NT2/D1 (cell line): ENCODE results near the gene IFT80.

Source experiments
- DNase-seq: peaks from one replicate; pipeline ENCODE4 v3.0.0-alpha.2; 2011; ENCODE audit warnings: low read depth, low spot score
- H3K27me3 ChIP-seq: 2 replicates; pipeline ENCODE4 v1.6.0; 2011; ENCODE audit warnings: mild to moderate bottlenecking; ENCODE audit not compliant: insufficient read length, insufficient read depth
- H3K36me3 ChIP-seq: 2 replicates; pipeline ENCODE4 v1.6.1; 2011; ENCODE audit warnings: mild to moderate bottlenecking, low read length, mixed read lengths; ENCODE audit not compliant: insufficient read depth, insufficient read length
- H3K4me1 ChIP-seq: 2 replicates; pipeline ENCODE4 v1.5.1; 2011; ENCODE audit not compliant: insufficient read depth, insufficient read length
- H3K4me3 ChIP-seq: 2 replicates; pipeline ENCODE4 v1.5.1; 2011; ENCODE audit warnings: low read depth; ENCODE audit not compliant: insufficient read length
- H3K9ac ChIP-seq: 2 replicates; pipeline ENCODE4 v1.6.0; 2011; ENCODE audit warnings: low read depth; ENCODE audit not compliant: insufficient read length
- H3K9me3 ChIP-seq: 2 replicates; pipeline ENCODE4 v1.5.1; 2011; ENCODE audit warnings: mild to moderate bottlenecking, low read length; ENCODE audit not compliant: insufficient read depth
- SUZ12 ChIP-seq: IDR thresholded peaks from 2 replicates; pipeline ENCODE4 v1.6.1; 2011; ENCODE audit not compliant: insufficient read length, insufficient read depth; ENCODE audit errors: extremely low read depth
- YY1 ChIP-seq: IDR thresholded peaks from 2 replicates; pipeline ENCODE4 v1.6.1; 2011; ENCODE audit not compliant: insufficient read length, insufficient read depth
- ZNF274 ChIP-seq: IDR thresholded peaks from 2 replicates; pipeline ENCODE4 v1.6.1; 2011; ENCODE audit warnings: mild to moderate bottlenecking, low read depth, low read length

IFT80 gene

DNA sequence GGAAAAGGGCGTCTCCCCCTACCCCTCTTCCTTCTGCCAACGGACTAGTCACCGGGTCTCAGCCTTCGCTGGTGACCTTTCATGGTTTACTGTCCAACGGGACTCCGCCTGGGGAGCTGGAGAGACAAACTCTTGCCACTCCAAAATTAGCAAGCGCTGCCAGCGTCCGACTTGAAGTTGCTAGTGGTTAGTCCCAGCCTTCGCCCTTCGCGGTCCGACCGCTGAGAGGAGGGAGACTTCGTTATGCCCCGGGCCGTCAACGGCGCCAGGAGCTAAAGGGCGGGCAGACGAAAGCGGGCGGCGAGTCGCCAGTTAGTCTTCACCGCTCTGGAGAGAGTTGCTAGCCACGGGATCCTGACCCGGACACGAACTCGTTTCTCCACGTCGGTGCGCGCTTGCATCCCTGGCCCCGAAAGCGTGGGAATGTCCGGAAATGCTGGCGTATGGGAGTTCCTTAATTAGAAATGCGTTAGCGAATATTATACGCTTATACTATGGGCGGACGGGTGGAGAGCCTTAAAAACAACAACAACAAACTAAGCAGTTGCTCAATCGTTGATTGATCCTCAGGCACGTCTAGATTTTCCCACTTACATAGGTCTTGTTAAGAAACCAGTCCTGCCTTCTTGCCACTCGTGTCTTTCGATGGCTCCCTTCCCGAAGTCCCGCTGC, 1.1 kb upstream of the IFT80 start:
- H3K36me3 ChIP-seq = peaks cover 42% of the 10 kb centered on the region
- peak overlapping the region; percentile 98 for H3K9ac ChIP-seq
- H3K4me1 ChIP-seq = no peaks in the 10 kb centered on the region
- H3K4me3 ChIP-seq = peak overlapping the region; percentile 96
- no peak for DNase-seq
- no peaks in the 10 kb centered on the region for H3K27me3 ChIP-seq
- no peak for TF ChIP-seq ZNF274
- TF ChIP-seq YY1 = no peak
- TF ChIP-seq SUZ12 = no peak
- no peaks in the 10 kb centered on the region for H3K9me3 ChIP-seq

DNA sequence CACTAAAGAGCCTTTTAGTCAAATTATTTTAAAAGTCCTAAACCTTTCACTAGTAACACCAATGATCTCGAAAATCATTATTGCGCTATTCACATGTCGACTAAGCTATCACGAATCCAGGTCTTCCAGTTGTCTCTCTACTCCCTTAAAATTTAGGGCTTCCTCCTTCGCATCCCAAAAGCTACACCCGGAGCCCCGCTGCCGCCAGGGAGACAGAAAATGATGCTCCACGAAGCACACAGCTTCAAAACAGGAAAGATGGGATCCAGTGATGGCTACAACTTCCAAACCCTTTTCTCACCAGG, 253 bp downstream of the IFT80 start:
- Histone ChIP-seq H3K27me3 (no peaks in the 10 kb centered on the region), H3K36me3 (peaks cover 31% of the 10 kb centered on the region), H3K4me1 (no peaks in the 10 kb centered on the region), H3K9me3 (no peaks in the 10 kb centered on the region), H3K4me3 (peak overlapping the region; percentile 96), H3K9ac (peak overlapping the region; percentile 98)
- TF ChIP-seq SUZ12 = no peak
- no peak for TF ChIP-seq ZNF274
- no peak for TF ChIP-seq YY1
- DNase-seq = no peak

- Histone ChIP-seq H3K36me3 (peaks cover 7% of the 10 kb centered on the region), H3K27me3 (no peaks in the 10 kb centered on the region), H3K4me1 (no peaks in the 10 kb centered on the region), H3K9ac (no peak overlapping the region), H3K9me3 (no peaks in the 10 kb centered on the region), H3K4me3 (no peak overlapping the region)
- no peak for DNase-seq
- TF ChIP-seq YY1 (no peak), ZNF274 (no peak), SUZ12 (no peak)
Measured at GRCh38 chr3:160395297-160395696, 3.7 kb downstream of the IFT80 start.

DNA sequence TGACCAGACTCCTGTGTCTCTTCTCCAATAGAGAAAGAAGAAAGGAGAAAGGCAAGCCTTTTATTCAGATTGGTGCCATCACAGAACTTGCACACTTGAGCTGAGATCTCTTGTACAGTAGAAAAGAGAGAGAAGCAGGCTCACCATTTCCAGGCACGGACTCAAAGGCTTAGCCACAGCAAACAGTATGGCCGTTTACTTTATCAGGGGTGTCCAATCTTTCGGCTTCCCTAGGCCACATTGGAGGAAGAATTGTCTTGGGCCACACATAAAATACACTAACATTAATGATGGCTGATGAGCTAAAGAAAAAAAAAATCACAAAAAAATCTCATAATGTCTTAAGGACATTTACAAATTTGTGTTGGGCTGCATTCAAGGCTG, 5.0 kb downstream of the IFT80 start:
- DNase-seq = no peak
- H3K4me3 ChIP-seq = no peak overlapping the region
- H3K9ac ChIP-seq = no peak overlapping the region
- no peaks in the 10 kb centered on the region for H3K9me3 ChIP-seq
- H3K36me3 ChIP-seq = peaks cover 3% of the 10 kb centered on the region
- no peaks in the 10 kb centered on the region for H3K27me3 ChIP-seq
- H3K4me1 ChIP-seq = no peaks in the 10 kb centered on the region
- TF ChIP-seq SUZ12 (no peak), YY1 (no peak), ZNF274 (no peak)

DNA sequence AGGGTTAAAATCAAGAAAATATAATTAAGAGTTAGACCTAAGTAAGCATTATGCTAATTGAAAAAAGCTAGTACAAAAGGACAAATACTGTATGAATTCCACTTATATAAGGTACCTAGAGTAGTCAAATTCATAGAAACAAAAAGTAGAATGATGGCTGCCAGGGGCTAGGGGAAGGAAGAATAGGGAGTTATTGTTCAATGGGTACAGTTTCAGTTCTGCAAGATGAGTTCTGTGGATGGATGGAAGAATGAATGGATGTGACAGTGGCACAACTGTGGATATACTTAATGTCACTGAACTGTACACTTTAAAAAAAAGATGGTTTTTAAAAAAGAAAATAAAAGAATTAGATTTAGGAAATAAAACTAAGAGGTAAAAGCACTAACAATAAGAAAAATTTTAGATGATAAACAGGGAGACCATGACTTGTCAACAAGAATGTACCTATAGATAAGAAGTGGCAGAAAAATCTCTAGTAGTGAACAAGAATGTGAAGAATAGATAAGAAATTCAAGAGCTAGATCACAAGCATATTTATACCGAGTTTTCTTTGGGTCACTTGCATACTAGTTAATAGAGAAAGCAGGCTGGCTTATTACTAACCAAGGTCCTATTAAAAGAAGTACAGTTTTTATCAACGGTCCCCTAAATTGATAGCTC, 5.5 kb downstream of the IFT80 start:
- peaks cover 3% of the 10 kb centered on the region for H3K36me3 ChIP-seq
- no peak overlapping the region for H3K9ac ChIP-seq
- H3K27me3 ChIP-seq = no peaks in the 10 kb centered on the region
- H3K4me1 ChIP-seq = no peaks in the 10 kb centered on the region
- DNase-seq = no peak
- no peaks in the 10 kb centered on the region for H3K9me3 ChIP-seq
- TF ChIP-seq ZNF274 (no peak), YY1 (no peak), SUZ12 (no peak)
- no peak overlapping the region for H3K4me3 ChIP-seq

DNA sequence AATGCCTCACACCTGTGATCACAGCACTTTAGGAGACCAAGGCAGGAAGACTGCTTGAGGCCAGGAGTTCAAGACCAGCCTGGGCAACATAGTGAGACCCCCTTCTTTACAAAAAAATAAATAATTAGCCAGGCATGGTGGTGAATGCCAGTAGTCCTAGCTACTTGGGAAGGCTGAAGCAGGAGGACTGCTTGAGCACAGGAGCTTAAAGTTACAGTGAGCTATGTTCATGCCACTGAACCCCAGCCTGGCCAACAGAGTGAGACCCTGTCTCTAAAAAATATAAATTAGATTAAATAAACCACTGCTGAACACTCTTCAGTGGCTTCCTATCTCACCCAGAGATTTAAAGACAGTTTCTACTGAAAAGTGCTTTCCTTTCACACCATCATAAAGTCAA, 6.2 kb downstream of the IFT80 start:
- Histone ChIP-seq H3K36me3 (peaks cover 3% of the 10 kb centered on the region), H3K27me3 (no peaks in the 10 kb centered on the region), H3K4me1 (no peaks in the 10 kb centered on the region), H3K4me3 (no peak overlapping the region), H3K9me3 (no peaks in the 10 kb centered on the region), H3K9ac (no peak overlapping the region)
- DNase-seq = no peak
- no peak for TF ChIP-seq ZNF274
- TF ChIP-seq SUZ12 = no peak
- no peak for TF ChIP-seq YY1

DNA sequence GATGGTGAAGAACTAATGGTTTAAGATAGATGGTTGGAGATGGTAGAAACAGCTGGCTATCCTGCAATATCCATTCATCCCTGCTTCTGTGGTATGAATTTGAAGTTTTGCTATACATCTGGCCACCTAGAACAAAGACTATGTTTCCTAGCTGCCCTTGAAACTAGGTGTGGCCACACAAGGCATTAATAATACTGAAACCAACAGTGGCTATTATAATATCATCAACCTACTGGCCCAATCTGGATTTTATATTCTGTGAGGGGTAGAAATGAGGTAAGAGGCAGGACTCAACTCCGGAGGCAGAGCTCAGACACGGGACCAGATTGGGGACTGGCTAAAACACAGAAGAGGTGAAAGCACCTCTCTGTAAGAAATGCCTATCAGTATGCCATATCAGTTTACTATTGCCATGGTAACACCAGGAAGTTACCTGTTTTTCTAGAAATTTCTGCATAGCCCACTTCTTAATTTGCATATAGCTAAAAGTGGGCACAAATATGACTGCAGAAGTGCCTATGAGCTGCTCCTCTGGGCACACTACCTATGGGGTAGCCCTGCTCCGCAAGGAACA, 8.4 kb downstream of the IFT80 start:
- peaks cover 3% of the 10 kb centered on the region for H3K36me3 ChIP-seq
- H3K4me3 ChIP-seq = no peak overlapping the region
- H3K9ac ChIP-seq = no peak overlapping the region

More for the DNA sequence above, 8.4 kb downstream of the IFT80 start:
- Histone ChIP-seq H3K4me1 (no peaks in the 10 kb centered on the region), H3K27me3 (no peaks in the 10 kb centered on the region), H3K9me3 (no peaks in the 10 kb centered on the region)
- TF ChIP-seq YY1 (no peak), SUZ12 (no peak), ZNF274 (no peak)
- no peak for DNase-seq
